Loucy (cell line): ENCODE data around the gene MYOD1.

ENCODE experiments used
- EZH2phosphoT487 ChIP-seq: fragments of 200-600 bp; IDR thresholded peaks from 2 replicates; pipeline ENCODE4 v1.6.1; 2018; ENCODE audit warnings: antibody characterized with exemption, mild to moderate bottlenecking, moderate library complexity, borderline replicate concordance
- TF ChIP-seq, protein P1 (sequence below): fragments of 200-600 bp; sonication (generic); conservative IDR thresholded peaks from 2 replicates; pipeline ENCODE4 v1.5.1; 2014; ENCODE audit warnings: mild to moderate bottlenecking, antibody characterized with exemption, low read length

DNA sequence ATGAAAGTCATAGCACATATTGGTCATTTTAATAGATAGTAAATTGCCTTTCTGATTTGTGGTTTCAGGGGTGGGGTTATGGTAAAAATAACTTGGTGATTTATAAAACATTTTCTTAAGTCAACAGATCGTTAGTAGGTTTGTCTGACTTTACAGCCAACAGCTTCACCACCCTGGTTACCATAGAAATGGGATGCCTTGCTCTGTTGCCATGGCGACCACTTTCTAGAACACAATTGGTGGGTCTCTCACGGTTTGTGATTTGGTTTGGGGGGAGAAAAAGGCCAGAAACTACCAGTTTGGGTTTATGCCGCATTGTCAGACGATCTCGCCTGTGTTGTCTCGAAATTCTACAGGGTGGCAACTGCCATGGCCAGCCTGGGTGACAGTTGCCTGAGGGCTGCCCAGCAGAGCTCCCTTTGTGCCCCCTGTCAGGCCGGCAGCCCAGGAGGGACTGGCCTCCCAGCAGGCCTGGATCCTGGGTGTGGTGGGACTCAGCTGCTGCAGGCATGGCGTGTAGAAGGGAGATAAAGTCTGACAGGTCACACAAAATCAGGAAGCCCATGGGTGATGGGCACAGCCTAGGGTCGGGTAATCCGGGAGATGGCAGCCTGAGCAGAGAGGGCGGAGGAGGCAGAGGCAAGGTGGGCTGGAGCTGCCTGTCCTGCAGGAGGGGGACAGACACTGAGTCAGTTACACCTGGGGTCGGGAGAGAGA, 46.1 kb downstream of the MYOD1 start:
- TF ChIP-seq EZH2phosphoT487, result no peak
- TF ChIP-seq, protein P1, sequence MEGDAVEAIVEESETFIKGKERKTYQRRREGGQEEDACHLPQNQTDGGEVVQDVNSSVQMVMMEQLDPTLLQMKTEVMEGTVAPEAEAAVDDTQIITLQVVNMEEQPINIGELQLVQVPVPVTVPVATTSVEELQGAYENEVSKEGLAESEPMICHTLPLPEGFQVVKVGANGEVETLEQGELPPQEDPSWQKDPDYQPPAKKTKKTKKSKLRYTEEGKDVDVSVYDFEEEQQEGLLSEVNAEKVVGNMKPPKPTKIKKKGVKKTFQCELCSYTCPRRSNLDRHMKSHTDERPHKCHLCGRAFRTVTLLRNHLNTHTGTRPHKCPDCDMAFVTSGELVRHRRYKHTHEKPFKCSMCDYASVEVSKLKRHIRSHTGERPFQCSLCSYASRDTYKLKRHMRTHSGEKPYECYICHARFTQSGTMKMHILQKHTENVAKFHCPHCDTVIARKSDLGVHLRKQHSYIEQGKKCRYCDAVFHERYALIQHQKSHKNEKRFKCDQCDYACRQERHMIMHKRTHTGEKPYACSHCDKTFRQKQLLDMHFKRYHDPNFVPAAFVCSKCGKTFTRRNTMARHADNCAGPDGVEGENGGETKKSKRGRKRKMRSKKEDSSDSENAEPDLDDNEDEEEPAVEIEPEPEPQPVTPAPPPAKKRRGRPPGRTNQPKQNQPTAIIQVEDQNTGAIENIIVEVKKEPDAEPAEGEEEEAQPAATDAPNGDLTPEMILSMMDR, result no peak
